Esophagus mucosa (tissue), 1 donor: ENCODE data around the gene RABGAP1L. TPM values are rescaled to one million over a fixed set of nuclear protein-coding genes. Genes with fewer than 3 reads are reported as not detected.
"Not testable (repeated sequence)": the region's sequence is repeated elsewhere in the genome, so short reads cannot be mapped to it uniquely, and the experiment has no call there.

Source experiments
- ATAC-seq: fragments of 200-7000 bp; cut with Tn5 transposase; one replicate; pipeline ENCODE4 v1.9.1; 2020
- total RNA-seq: library from RNA; stranded (reverse); gene quantifications from one replicate; pipeline ENCODE4 v1.2.4, GENCODE V29; 2023
- donor health status: DM: yes; HTN: yes; CAD: no.

RABGAP1L gene
- total RNA-seq, 1 donor from 2014 or later, result 25.3 TPM

DNA sequence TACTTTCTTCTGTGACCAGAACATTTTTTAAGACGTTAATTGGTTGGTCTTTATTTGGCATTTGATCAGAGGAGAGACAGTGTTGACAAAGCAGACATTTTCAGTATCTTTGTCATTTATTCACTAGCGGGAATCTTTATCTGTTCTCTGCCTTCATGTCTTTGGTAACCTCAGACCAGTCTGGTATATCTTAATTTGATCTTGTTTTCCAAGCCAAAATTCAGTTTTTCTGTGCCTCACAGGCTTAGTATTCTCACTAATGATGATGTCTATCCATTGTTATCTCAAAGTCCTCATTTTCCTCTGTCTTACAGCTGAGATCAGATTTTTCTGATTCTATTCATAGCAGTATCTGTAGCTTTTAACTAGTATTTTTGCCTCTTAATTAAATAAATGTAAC, 447.2 kb downstream of the RABGAP1L start:
- no peak for ATAC-seq

DNA sequence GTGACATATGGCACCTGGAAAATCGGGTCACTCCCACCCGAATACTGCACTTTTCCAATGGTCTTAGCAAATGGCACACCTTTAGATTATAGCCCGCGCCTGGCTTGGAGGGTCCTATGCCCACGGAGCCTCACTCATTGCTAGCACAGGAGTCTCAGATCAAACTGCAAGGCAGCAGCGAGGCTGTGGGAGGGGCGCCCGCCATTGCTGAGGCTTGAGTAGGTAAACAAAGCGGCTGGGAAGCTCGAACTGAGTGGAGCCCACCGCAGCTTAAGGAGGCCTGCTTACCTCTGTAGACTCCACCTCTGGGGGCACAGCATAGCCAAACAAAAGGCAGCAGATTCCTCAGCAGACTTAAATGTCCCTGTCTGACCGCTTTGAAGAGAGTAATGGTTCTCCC, 458.6 kb downstream of the RABGAP1L start:
- ATAC-seq, result not testable (repeated sequence)

DNA sequence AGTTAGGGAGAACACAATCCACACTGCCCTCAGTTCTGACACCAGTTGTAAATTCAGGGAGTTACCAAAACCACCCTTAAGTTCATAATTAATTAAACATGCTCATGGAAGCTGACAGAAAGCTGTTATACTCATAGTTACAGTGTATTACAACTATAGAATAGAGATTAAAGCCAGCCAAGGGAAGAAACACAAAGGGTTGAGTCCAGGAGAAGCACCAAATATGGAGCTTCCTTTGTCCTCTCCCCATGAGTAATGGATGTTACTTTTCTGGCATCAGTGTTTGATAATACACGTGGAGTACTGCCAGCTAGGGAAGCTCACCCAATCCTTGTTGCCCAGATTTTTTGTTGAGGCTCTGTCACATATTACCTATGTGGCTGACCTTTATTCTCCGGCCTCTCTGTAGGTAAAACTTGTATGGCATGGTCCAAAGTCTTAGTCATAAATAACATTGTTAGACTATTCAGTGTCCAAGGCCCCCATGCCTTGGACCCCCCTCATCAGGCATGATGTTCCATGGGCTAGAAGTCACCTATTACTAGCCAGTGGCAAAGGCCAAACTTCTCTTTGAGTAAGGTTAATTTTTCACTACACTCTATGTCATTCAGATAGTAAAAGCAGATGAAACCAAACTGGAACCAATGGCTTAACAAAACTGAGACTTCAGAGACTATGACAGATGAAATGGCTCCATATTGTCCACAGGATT, 464.2 kb downstream of the RABGAP1L start:
- peak; percentile 62 for ATAC-seq

DNA sequence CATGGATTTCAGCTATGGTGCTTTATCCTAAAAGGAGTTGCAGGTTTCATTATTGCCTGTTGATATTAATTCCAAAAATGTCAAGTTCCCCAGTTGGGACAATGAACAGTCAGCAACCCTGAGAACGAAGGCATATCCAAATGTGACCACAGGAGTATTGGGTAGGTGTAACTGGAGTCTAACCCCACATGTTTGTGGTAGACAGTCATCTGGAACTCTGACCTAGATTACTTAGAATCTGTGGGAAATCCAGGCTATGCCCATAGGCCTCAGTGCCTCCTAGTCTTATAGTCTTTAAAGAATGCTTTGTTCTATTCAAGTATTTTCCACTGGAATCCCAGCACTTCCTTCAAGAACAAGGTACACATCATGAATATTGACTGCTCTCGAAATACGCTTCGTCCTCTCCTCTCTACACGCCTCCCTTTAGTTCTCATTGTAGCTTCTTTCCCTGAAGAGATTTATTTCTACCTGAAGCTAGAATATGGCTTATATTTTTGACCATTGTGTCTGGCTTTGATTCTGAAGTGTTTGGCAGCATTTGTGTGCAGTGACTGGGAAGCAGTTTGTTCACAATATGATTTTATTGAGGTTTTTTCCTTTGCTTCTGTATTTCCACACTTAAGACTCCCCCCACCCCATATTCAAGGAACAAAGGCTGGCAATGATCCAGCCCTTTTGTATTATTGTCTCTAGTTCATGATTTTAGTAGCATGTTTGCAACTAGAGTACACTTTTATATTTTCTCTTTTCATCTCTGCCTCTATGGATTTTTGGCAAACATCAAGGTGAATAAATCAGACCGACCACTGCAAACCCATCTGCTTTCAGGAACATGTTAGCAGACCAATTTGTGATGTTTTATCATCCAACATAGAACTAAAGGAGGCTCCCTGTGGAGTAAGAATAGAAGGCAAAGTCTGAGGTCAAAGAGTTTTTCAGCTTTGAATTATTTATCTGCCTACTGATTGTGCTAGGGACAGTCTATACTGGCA, 467.0 kb downstream of the RABGAP1L start:
- ATAC-seq, result no peak

DNA sequence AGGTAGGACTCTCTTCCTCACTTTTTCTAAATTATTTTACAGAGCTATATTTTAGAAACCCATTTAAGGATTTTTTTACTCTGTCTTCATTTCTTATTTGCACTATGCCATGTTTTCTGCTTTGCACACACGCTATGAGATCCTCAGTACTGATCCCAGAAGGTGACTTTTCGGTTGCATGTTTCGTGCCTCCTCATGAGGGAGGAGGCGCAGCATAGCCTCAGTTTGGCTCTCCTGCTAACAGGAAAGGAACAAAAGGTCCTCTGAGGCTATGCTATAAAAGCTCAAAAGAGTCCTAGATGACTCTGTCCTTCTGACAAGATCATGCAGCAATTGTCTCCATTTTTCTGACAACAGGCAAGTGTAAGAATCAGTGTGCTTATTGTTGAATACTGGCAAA, 478.2 kb downstream of the RABGAP1L start:
- no peak for ATAC-seq

DNA sequence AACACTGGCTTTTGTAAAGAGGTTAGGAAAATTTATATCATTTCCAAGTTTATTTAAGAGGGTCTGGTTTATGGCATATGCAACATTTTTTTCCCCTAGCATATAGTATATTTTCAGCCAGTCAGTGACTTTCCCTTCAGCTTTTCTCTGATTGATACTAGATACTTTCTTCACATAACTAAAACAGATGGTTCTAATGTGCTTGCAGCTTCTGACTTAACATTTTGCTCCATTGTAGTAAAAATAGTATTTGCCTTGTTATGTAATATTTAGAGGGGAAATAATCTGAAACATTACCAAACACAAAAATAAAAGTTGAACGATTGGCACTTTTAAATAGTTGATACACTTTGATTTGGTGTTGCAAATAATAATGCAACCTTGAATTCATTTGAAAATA, 480.1 kb downstream of the RABGAP1L start:
- no peak for ATAC-seq

DNA sequence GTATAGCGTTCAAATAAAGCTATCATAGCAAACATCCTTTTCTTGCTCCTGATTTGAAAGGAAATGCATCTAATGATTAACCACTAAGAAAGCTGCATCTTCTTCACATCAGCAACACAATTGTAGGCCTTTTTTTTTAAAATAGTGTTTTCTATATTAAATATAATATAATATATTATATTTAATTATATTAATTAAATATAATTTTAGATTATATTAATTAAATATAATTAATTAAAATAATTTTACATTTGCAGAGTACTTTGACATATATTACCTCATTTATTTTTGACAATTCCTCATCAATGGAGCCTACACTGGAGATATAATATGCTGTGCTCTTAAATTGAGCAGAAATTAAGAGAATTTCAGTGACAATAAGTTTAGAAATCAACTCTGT, 481.5 kb downstream of the RABGAP1L start:
- no peak for ATAC-seq

DNA sequence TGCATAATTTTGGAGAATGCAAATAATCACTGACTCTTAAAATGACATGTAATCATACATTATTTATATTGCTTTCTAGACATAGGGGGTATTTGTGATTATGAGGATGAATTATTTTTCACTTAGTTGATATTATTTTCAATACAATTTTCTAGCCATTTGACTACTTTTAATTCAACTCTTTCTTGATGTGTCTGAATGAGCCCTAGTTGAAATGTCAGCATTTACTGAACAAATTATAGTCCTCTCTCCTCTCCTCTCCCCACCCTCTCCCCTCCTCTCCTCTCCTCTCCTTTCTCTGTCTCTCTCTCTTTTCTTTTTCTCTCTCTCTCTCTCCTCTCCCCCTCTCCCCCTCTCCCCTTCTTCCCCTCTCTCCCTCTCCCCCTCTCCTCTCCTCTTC, 483.1 kb downstream of the RABGAP1L start:
- no peak for ATAC-seq

DNA sequence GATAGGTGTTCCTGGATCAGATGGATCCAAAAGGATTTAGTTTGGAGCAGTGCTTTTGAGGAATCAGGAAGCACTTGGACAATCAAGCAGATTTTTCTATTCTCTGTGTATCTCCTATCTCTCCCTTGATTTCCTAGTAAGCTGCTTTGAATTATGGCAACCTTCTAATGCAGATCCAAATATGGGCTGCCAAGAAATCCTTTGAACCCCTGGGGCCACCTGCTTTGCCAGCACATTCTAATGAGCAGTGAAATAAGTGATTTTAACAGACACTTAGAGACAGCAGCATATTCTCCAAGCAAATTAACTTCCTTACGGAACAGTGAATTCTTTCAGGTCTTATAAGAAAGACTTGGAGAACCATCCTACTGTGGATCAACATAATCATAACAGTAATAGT, 483.9 kb downstream of the RABGAP1L start:
- ATAC-seq, result no peak

DNA sequence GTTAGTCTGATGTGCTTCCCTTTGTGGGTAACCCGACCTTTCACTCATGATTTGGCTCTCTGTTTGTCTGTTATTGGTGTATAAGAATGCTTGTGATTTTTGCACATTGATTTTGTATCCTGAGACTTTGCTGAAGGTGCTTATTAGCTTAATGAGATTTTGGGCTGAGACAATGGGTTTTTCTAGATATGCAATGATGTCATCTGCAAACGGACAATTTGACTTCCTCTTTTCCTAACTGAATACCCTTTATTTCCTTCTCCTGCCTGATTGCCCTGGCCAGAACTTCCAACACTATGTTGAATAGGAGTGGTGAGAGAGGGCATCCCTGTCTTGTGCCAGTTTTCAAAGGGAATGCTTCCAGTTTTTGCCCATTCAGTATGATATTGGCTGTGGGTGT, 490.3 kb downstream of the RABGAP1L start:
- ATAC-seq, result not testable (repeated sequence)

DNA sequence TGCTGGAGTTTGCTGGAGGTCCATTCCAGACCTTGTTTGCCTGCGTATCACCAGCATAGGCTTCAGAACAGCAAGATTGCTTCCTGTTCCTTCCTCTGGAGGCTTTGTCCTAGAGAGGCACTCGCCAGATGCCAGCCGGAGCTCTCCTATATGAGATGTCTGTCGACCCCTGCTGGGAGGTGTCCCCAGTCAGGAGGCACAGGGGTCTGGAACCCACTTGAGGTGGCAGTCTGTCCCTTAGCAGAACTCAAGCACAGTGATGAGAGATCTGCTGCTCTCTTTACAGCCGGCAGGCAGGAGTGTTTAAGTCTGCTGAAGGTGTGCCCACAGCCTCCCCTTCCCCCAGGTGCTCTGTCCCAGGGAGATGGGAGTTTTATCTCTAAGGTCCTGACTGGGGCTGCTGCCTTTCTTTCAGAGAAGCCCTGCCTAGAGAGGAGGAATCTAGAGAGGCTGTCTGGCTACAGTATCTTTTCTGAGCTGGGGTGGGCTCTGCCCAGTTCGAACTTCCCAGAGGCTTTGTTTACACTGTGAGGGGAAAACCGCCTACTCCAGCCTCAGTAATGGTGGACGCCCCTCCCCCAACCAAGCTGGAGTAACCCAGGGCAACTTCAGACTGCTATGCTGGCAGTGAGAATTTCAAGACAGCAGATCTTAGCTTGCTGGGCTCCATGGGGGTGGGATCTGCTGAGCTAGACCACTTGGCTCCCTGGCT, 493.4 kb downstream of the RABGAP1L start:
- ATAC-seq, result no peak

DNA sequence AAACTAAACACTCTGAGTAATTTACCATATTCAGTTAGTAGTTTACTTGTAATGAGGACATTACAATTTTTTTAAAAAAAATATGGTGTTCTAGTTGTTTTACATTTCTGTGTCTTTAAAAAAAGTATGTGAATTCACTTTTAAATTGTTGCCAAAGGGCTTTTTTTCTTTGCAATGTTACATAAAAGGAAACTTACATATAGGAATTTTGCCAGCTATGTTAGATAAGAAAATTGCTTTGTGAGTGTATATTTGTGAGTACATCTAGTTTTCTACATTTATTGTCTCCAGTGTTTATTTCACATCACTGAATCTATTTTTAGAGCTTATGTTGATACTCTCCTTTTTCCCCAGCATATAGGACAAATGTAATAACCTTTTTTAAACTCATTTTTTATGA, 495.2 kb downstream of the RABGAP1L start:
- no peak for ATAC-seq

DNA sequence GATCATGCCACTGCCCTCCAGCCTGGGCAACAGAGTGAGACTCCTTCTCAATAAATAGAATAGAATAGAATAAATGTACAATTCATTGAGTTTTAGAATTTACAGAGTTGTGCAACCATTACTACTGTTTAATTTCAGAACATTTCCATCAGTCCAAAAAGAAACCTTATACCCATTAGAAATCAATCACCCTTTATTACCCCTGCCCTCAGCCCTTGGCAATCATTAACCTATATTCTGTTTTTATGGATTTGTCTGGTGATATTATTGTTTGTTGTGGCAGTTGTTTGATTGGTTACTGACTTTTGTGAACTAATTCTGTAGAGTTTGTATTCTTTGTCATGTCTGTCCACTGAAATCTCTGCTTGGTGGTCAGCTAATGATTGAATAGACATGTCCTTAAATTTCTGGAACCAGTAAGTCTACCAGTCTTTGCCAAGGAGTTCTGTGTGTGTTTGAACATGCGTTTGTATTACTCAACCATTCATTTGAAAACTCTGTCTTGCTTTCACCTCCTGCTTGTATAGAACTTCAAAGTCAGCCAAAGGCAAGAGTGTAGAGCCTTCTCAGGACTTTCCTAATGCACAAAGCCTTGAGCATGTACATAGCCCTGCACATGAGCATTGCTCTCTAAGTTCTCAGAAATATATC, 497.2 kb downstream of the RABGAP1L start:
- ATAC-seq, result no peak

DNA sequence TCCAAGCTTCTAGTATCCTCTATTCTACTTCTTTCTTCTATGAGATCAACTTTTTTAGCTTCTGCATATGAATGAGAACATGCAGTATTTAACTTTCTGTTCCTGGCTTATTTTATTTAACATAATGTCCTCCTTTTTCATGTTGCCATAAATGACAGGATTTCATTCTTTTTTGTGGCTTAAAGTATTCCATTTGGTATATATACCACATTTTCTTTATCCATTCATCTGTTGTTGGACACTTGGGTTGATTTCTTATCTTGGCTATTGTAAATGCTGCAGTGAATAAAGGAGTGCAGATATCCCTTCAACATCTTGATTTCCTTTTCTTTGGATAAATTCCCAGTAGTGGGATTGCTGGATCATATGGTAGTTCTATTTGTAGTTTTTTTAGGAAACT, 498.1 kb downstream of the RABGAP1L start:
- ATAC-seq, result no peak

DNA sequence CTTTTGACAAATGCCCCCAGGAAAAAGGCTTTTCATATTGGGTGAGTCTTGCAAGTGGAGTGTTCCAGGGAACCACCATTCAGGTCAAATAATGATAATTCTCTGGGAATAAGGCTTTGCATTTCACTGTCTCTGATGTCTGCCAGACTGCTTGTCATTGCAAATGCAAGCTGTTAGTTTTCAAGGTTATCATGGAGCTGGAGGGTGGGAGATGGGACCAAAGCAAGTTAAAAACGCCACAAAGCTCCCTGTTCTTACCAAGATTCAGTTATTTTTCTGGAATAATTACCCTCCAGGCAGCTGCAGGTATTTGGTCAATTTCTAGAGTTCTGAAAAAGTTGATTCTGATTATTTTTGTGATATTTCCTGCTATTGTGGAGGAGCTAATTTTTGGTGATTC, 498.6 kb downstream of the RABGAP1L start:
- no peak for ATAC-seq

DNA sequence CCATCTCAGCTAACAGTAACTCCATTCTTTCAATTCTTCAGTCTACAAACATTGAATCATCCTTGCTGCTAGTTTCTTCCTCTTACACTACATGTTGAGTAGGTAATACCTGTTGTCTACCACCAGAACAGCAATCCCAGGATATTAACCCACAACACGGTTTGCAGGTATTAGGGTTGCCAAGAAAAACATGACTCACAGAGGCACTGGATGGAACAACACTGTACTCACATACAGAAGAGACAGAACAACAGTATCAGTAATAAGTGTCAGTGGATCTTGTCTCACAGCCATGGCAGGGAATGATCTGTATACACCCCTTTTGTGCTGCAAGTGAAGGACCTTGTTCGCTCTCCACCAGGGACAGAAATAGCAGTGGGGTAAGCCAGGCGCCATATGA, 500.5 kb downstream of the RABGAP1L start:
- ATAC-seq, result peak; percentile 98

DNA sequence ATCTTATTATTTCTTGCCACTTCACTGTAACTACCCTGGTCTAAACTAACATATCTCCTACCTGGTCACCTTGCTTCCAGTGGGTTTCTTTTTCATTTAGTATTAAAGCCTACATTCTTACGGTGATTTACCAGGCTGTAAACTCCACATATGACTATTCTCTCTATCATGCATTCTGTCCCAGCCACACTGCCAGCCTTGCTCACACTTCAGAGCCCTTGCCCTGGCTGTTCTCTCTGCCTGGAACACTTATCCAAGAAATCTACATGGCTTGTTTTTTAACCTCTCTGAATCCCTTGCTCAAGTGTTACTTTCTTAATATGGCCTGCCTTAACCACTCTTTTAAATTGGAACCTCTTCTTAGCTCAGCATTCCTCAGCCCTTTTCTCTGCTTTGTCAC, 501.2 kb downstream of the RABGAP1L start:
- no peak for ATAC-seq

DNA sequence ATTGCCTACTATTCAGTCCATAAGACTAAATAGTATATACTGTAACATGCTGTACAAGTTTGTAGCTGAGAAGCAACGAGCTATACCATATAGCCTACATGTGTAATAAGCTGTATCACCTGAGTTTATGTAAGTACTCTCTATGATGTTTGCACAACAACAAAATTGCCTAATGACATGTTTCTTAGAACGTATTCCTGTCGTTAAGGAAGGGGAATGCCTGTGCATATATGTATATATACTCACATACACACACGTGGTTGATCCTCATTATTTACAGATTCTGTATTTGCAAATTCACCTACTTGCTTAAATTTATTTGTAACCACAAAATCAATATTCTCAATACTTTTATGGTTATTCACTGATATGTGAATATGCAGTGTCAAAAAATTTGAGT, 504.0 kb downstream of the RABGAP1L start:
- ATAC-seq, result no peak

DNA sequence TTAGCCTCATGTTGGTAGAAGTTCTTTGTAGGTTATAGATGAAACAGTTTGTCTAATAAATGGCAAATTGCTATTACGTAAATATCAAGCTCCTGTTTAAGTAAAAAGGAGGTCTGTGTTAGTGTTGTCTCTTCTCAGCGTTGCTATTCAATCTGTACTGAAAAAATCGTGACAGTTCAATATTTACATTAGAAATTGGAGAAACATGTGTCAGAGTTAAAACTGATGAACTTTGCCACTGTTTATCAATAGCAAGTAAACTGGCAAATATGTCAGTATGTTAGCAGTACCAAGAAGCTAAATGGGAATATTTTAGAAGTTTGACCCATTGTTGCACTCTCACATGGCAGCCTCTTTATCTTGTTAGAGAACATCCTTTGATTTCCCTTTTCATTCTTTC, 506.9 kb downstream of the RABGAP1L start:
- no peak for ATAC-seq

DNA sequence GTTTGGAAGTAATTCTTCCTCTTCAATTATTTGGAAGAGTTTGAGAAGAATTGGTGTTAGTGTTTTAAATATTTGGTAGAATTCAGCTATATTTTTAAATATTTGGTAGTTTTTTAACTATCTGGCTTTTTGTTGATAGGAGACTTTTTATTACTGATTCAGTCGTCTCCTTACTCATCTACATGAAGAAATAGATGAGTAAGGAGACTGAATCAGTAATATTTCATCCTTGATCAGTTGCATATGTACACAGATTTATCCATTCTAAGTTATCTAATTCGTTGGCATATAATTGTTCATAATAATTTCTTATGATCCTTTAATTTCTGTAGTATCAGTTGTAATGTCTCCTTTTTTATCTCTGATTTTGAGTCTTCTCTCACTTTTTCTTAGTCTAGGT, 512.5 kb downstream of the RABGAP1L start:
- ATAC-seq, result no peak

DNA sequence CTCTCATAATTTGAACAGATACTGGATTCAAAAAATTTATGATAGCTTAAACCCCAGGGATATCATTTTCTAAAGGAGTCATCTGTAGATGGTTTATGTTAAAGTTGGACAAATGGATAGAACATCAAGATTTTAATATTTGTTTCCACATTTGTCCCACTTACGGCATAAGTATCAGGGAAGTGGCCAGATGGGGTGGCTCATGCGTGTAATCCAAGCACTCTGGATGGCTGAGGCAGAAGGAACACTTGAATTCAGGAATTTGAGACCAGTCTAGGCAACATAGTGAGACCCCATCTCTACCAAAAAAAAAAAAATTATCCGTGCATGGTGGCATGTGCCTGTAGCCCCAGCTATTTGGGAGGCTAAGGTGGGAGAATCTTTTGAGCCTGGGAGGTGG, 517.5 kb downstream of the RABGAP1L start:
- ATAC-seq, result no peak

DNA sequence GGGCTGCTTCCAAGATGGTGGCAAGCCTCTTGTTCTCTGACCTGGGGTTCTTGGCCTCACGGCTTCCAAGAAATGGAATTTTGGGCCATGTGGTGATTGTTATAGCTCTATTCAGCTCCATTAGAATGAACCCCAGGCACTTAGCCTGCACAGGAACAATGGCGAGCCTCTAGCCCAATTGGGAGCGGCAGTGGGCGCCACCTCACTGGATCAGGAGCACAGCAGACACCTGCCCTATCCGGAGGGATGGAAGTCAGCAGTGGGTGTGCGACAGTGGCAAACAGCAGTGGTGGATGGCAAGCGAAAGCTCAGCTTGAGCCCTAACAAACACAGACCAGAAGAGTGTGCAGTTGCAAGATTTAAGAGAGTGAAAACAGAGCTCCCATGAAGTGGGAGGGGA, 519.3 kb downstream of the RABGAP1L start:
- no peak for ATAC-seq

DNA sequence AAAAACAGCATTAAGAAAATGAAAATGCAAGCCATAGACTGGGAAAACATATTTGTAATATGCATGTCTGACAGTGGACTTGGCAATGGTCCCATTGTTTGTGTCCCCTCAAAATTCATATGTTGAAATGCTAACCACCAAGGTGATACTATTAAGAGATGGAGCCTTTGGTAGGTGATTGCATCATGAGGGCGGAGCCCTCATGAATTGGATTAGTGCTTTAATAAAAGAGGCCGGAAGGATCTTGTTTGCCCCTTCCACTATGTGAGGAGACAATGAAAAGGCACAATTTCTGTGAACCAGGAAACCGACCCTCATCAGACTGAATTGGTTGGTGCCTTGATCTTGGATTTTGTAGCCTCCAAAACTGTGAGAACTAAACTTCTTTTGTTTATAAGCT, 520.8 kb downstream of the RABGAP1L start:
- no peak for ATAC-seq
